Measurements from ENCODE around the gene PLEKHH1.
"Not testable (repeated sequence)": the region's sequence is repeated elsewhere in the genome, so short reads cannot be mapped to it uniquely, and the experiment has no call there.

The PLEKHH1 gene

GRCh38 chr14:67529947-67530935 is 2.8 kb upstream of the PLEKHH1 start:
- no peak overlapping the region for H3K27ac Mint-ChIP-seq
- no peaks in the 10 kb centered on the region for H3K36me3 Mint-ChIP-seq
- peaks cover 85% of the 10 kb centered on the region for H3K27me3 Mint-ChIP-seq
- DNase-seq, result no peak
- no peaks in the 10 kb centered on the region for H3K9me3 Mint-ChIP-seq
- no peaks in the 10 kb centered on the region for H3K4me1 Mint-ChIP-seq
- CTCF ChIA-PET, result interaction anchor here (1.2 to 1.4 kb wide), 2 partner anchors 42 to 103 kb away, joined by 3 to 4 read pairs; no protein-coding TSS in a partner anchor
- no peak overlapping the region for H3K4me3 Mint-ChIP-seq

DNA sequence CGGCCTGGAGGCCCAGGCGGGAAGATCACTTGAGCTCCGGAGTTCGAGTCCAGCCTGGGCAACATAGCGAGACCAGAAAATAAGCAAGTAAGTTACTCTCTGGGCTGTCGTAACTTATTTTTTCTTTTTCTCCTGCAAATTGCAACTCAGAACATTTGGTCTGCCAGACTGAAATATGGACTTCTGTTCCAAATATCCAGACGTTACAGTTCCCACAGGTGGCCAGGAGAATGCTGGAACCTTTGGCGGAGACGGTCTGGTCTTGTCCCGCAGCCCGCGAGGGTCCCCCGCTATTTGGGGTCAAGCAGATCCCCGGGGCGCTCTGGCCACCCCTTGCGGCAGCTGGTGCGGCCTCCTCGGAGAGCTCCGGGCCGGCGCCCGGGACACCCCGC is 488 bp upstream of the PLEKHH1 start:
- H3K36me3 Mint-ChIP-seq, result no peaks in the 10 kb centered on the region
- H3K4me3 Mint-ChIP-seq, result peak overlapping the region; percentile 44
- no peaks in the 10 kb centered on the region for H3K9me3 Mint-ChIP-seq
- CTCF ChIA-PET, result interaction anchor here (1.1 to 2.3 kb wide), 3 partner anchors 8 to 105 kb away, joined by 4 to 11 read pairs (median 9); no protein-coding TSS in a partner anchor
- H3K27me3 Mint-ChIP-seq, result peaks cover 75% of the 10 kb centered on the region
- H3K4me1 Mint-ChIP-seq, result no peaks in the 10 kb centered on the region
- H3K27ac Mint-ChIP-seq, result no peak overlapping the region
- no peak for DNase-seq

DNA sequence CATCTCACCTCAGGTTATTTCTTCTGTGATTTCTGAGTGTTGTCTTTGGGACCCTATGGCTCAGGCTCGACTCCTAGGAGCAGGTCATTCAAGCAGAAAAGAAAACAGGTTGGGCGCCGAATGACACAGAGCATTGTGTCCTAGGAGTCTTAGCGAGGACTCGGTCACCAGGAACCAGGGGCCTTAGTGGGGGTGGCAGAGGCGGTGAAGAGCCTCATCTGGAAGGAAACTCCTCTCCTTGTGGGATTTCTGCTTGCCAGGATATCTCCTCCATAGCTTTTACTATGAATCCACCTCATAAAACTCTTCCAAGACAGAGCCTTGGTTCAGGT is 630 bp downstream of the PLEKHH1 start:
- DNase-seq, result no peak
- H3K36me3 Mint-ChIP-seq, result no peaks in the 10 kb centered on the region
- no peaks in the 10 kb centered on the region for H3K9me3 Mint-ChIP-seq
- no peaks in the 10 kb centered on the region for H3K4me1 Mint-ChIP-seq
- peaks cover 70% of the 10 kb centered on the region for H3K27me3 Mint-ChIP-seq
- H3K27ac Mint-ChIP-seq, result no peak overlapping the region
- CTCF ChIA-PET, result interaction anchor here (1.0 to 2.3 kb wide), 4 partner anchors 9 to 106 kb away, joined by 3 to 12 read pairs (median 10); no protein-coding TSS in a partner anchor
- peak overlapping the region; percentile 66 for H3K4me3 Mint-ChIP-seq

GRCh38 chr14:67536087-67536486 is 3.0 kb downstream of the PLEKHH1 start:
- DNase-seq, result no peak
- Mint-ChIP-seq H3K27ac (no peak overlapping the region), H3K4me3 (no peak overlapping the region), H3K9me3 (no peaks in the 10 kb centered on the region), H3K4me1 (no peaks in the 10 kb centered on the region), H3K36me3 (no peaks in the 10 kb centered on the region), H3K27me3 (peaks cover 66% of the 10 kb centered on the region)
- CTCF ChIA-PET, result interaction anchor here (1.1 to 1.6 kb wide), 2 partner anchors 9 to 12 kb away, joined by 3 to 7 read pairs; no protein-coding TSS in a partner anchor

GRCh38 chr14:67537736-67538135 is 4.6 kb downstream of the PLEKHH1 start:
- DNase-seq, result no peak
- Mint-ChIP-seq H3K27me3 (peaks cover 64% of the 10 kb centered on the region), H3K4me1 (peaks cover 11% of the 10 kb centered on the region), H3K9me3 (no peaks in the 10 kb centered on the region), H3K4me3 (no peak overlapping the region), H3K27ac (no peak overlapping the region), H3K36me3 (no peaks in the 10 kb centered on the region)
- CTCF ChIA-PET, result interaction anchor here (1.0 to 1.3 kb wide), 2 partner anchors 11 to 252 kb away, joined by 3 to 10 read pairs; no protein-coding TSS in a partner anchor

DNA sequence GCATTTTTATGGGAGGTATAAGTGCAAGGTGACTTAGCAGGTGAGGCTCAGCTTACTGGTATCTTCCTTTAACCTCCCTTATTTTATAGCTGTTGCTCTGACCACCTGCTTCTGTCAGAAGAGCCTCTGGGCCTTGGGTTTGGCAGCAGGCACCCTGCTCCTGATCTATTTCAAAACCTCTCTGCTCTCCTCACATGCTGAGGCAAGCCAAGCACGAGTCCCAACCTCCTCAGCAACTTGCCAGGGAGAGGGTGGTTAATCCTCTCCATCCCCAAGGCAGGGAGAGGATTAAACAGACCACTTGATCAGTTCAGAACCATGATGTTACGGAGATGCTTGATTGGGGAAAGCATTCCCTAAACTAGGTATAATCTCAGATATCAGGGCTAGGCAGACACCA is 5.4 kb downstream of the PLEKHH1 start:
- Mint-ChIP-seq H3K36me3 (no peaks in the 10 kb centered on the region), H3K4me1 (peaks cover 11% of the 10 kb centered on the region), H3K4me3 (no peak overlapping the region), H3K27me3 (peaks cover 67% of the 10 kb centered on the region), H3K27ac (no peak overlapping the region), H3K9me3 (no peaks in the 10 kb centered on the region)
- DNase-seq, result no peak
- CTCF ChIA-PET, result interaction anchor here (1.0 to 1.3 kb wide), 2 partner anchors 12 to 253 kb away, joined by 3 to 10 read pairs; no protein-coding TSS in a partner anchor

DNA sequence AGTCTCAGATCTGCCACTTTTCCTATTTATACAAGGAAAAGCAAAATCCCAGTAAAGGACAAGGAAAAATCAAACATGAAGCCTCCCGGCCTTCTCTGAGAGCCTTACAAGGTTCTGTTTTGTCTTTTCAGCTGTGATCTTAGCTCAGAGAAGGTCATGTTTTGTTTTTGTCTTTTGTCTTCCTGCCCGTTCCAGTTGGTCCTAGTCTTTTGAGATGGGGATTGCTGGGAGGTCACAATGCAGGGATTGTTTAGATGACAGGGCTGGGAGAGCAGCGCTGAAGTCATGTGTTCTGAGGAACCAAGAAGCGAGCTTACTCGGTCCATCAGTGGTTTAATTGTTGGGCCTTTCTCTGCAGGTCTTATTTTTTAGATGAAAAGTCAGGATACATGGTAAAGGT is 6.0 kb downstream of the PLEKHH1 start:
- H3K9me3 Mint-ChIP-seq, result no peaks in the 10 kb centered on the region
- CTCF ChIA-PET, result no interaction called here
- peaks cover 11% of the 10 kb centered on the region for H3K4me1 Mint-ChIP-seq
- H3K36me3 Mint-ChIP-seq, result no peaks in the 10 kb centered on the region
- DNase-seq, result no peak
- peaks cover 63% of the 10 kb centered on the region for H3K27me3 Mint-ChIP-seq
- H3K27ac Mint-ChIP-seq, result no peak overlapping the region
- no peak overlapping the region for H3K4me3 Mint-ChIP-seq

DNA sequence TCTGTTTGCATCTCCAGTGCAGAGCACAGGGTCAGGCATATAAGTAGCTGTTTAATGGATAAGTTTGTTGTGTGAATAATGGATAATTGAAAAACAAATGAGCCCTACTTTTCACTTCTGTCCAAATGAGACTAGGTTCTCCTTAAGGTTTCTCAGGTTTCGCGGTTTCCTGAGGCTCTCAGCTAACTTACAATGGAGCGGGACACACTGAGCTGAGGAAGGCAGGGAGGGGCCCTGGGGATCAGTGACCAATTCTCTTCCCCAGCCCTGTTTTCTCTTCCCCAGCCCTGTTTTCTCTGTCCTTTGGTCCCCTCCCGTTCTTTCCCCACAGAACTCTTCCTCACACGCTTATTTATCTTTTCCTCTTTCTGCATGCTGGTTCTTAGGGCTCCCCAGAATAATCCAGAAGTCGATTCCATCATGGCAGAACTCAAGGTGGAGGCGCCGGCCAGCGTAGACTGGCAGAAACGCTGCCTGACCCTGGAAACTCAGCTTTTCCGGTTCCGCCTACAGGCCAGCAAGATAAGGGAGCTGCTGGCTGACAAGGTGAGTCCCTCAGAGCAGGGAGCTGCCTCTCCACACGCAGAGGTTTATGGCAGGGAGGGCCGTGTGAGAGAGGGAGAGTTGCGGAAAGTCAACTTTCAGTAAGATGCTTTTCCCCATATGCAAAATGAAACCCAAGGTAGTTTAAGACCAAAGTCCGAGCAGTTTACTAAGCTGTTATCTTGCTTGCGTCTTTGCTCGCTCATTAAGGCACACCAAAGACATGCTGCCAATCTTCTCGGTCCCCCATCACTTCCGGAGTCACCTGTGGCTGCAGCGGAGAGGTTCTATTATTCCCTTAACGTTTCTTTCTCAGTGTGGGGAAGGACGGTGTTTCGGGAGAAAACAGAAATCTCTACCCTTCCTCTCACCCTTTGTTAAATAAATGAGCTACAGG is 8.6 kb downstream of the PLEKHH1 start:
- no peak for DNase-seq
- no peaks in the 10 kb centered on the region for H3K36me3 Mint-ChIP-seq
- peaks cover 11% of the 10 kb centered on the region for H3K4me1 Mint-ChIP-seq
- peaks cover 3% of the 10 kb centered on the region for H3K9me3 Mint-ChIP-seq
- CTCF ChIA-PET, result interaction anchor here (0.9 to 1.5 kb wide), 3 partner anchors 15 to 116 kb away, joined by 3 to 9 read pairs (median 3); no protein-coding TSS in a partner anchor
- no peak overlapping the region for H3K27ac Mint-ChIP-seq
- H3K4me3 Mint-ChIP-seq, result peak overlapping the region; percentile 16
- peaks cover 55% of the 10 kb centered on the region for H3K27me3 Mint-ChIP-seq

DNA sequence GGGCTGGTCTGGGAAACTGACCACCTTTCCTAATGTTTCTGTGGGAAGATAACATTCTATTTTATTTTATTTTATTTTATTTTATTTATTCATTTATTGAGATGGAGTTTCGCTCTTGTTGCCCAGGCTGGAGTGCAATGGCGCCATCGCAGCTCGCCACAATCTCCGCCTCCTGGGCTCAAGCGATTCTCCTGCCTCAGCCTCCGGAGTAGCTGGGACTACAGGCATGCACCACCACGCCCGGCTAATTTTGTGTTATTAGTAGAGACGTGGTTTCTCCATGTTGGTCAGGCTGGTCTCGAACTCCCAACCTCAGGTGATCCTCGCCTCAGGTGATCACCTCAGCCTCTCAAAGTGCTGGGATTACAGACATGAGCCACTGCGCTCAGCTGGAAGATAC is 9.5 kb downstream of the PLEKHH1 start:
- peaks cover 60% of the 10 kb centered on the region for H3K27me3 Mint-ChIP-seq
- not testable (repeated sequence) for H3K4me3 Mint-ChIP-seq, H3K9me3 Mint-ChIP-seq, DNase-seq, H3K27ac Mint-ChIP-seq, H3K36me3 Mint-ChIP-seq
- CTCF ChIA-PET, result interaction anchor here (1.4 to 1.5 kb wide), 2 partner anchors 16 to 115 kb away, joined by 6 to 9 read pairs; no protein-coding TSS in a partner anchor
- H3K4me1 Mint-ChIP-seq, result peaks cover 11% of the 10 kb centered on the region

- Mint-ChIP-seq H3K27me3 (peaks cover 57% of the 10 kb centered on the region), H3K36me3 (no peaks in the 10 kb centered on the region), H3K9me3 (peaks cover 3% of the 10 kb centered on the region), H3K27ac (no peak overlapping the region), H3K4me1 (peaks cover 11% of the 10 kb centered on the region), H3K4me3 (no peak overlapping the region)
- CTCF ChIA-PET, result interaction anchor here (0.7 kb wide), 1 partner anchor 160 kb away, joined by 3 read pairs; no protein-coding TSS in a partner anchor
- no peak for DNase-seq
These were observed 11.5 kb downstream of the PLEKHH1 start for GRCh38 chr14:67544590-67544989.

DNA sequence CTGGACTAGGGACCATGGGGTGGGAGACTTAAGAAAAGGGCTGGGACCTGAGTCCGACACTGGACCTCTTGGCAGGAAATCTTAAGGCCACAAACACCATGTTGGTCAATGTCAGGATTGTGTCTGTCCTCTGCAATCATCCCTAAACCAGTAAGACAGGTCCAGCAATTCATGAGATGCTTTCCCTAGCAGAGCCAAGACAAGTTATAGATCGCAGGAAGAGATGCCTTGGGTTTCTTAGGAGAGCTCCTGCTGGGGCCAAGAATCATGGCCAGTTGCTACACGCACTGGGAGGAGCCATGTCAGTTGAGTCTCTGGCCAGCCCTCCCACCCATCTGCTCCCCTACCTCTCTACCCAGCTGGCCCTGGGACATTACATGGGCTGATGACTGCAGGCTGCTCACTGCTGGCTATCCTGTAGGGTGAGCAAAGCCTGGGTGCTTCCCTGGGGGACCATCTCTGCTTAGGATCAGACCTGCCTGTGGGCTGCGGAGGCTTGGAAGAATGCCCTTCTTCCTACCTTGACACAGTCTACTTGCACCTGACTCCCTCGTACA is 14.2 kb downstream of the PLEKHH1 start:
- no peak for DNase-seq
- CTCF ChIA-PET, result interaction anchor here (0.9 kb wide), 1 partner anchor 120 kb away, joined by 3 read pairs; no protein-coding TSS in a partner anchor
- Mint-ChIP-seq H3K36me3 (no peaks in the 10 kb centered on the region), H3K9me3 (peaks cover 3% of the 10 kb centered on the region), H3K4me1 (no peaks in the 10 kb centered on the region), H3K27ac (no peak overlapping the region), H3K27me3 (peaks cover 41% of the 10 kb centered on the region), H3K4me3 (no peak overlapping the region)

GRCh38 chr14:67549734-67550133 is 16.6 kb downstream of the PLEKHH1 start:
- H3K36me3 Mint-ChIP-seq, result no peaks in the 10 kb centered on the region
- no peak overlapping the region for H3K4me3 Mint-ChIP-seq
- H3K27me3 Mint-ChIP-seq, result peaks cover 46% of the 10 kb centered on the region
- no peak for DNase-seq
- no peaks in the 10 kb centered on the region for H3K4me1 Mint-ChIP-seq
- H3K9me3 Mint-ChIP-seq, result no peaks in the 10 kb centered on the region
- H3K27ac Mint-ChIP-seq, result no peak overlapping the region
- CTCF ChIA-PET, result no interaction called here

GRCh38 chr14:67551123-67551522 is 18.0 kb downstream of the PLEKHH1 start:
- Mint-ChIP-seq H3K4me1 (no peaks in the 10 kb centered on the region), H3K36me3 (no peaks in the 10 kb centered on the region), H3K27me3 (peaks cover 47% of the 10 kb centered on the region), H3K4me3 (no peak overlapping the region), H3K27ac (no peak overlapping the region), H3K9me3 (no peaks in the 10 kb centered on the region)
- no peak for DNase-seq
- CTCF ChIA-PET, result interaction anchor here (1.4 to 2.5 kb wide), 3 partner anchors 20 to 131 kb away, joined by 4 to 9 read pairs (median 8); no protein-coding TSS in a partner anchor
